Epithelial cell of alveolus of lung (primary cell): ENCODE measurements around the gene NAA80. TPM values are rescaled to one million over a fixed set of nuclear protein-coding genes. Genes with fewer than 3 reads are reported as not detected.

Experiments
- total RNA-seq: library from RNA; depleted of rRNA; stranded (reverse); fragments of >200 nt; gene quantifications from 2 replicates; pipeline ENCODE4 v1.2.1, GENCODE V29; 2015

Gene NAA80
- total RNA-seq = 12.3 and 14.3 TPM in 2 replicates

GRCh38 chr3:50298836-50299637, at the start of gene NAA80, which contains the start of gene HYAL3:
TSS of gene NAA80 (minus strand) at chr3:50299405. CDS start at chr3:50297463, 1,942 bp downstream.
TSS of gene HYAL3 (minus strand) at chr3:50299405. CDS start at chr3:50295602, 3,803 bp downstream.

GRCh38 chr3:50345586-50346234, 46.5 kb upstream of the NAA80 start, which contains the start of gene ZMYND10:
TSS of gene ZMYND10 (minus strand) at chr3:50345732. CDS start at chr3:50345579, 153 bp downstream.

GRCh38 chr3:50340448-50341329, 41.5 kb upstream of the NAA80 start, which contains the start of gene RASSF1:
TSS of gene RASSF1 (minus strand) at chr3:50340836. CDS start at chr3:50340805, 31 bp downstream.

GRCh38 chr3:50327943-50328691, 28.9 kb upstream of the NAA80 start, which contains the start of gene TUSC2:
TSS of gene TUSC2 (minus strand) at chr3:50328223. CDS start at chr3:50328099, 124 bp downstream.

GRCh38 chr3:50322386-50323091, 23.3 kb upstream of the NAA80 start, which contains the start of gene HYAL2:
TSS of gene HYAL2 (minus strand) at chr3:50322745. CDS start at chr3:50320489, 2,256 bp downstream.

GRCh38 chr3:50303013-50303815, 4.0 kb upstream of the NAA80 start, which contains the start of gene HYAL1:
TSS of gene HYAL1 (minus strand) at chr3:50303574. CDS start at chr3:50302956, 618 bp downstream.

GRCh38 chr3:50292159-50293078, 6.8 kb downstream of the NAA80 start, which contains the start of gene IFRD2:
TSS of gene IFRD2 (minus strand) at chr3:50292429. CDS start at chr3:50292274, 155 bp downstream.

GRCh38 chr3:50278880-50279224, 20.4 kb downstream of the NAA80 start, which contains the start of gene LSMEM2:
TSS of gene LSMEM2 (plus strand) at chr3:50279087. CDS start at chr3:50279114, 27 bp downstream.

GRCh38 chr3:50268703-50269451, 30.3 kb downstream of the NAA80 start, which contains the start of gene SEMA3B:
TSS of gene SEMA3B (plus strand) at chr3:50269147. CDS start at chr3:50269241, 94 bp downstream.

Other genes starting within 250 kb of the NAA80 start
- gene RBM5, start 210.5 kb downstream of the NAA80 start, total RNA-seq = 34.4 and 89.8 TPM in 2 replicates
- gene SEMA3F, start 144.1 kb downstream of the NAA80 start, total RNA-seq = 12.4 and 40.2 TPM in 2 replicates
- gene GNAT1, start 107.8 kb downstream of the NAA80 start, total RNA-seq = not detected in 2 replicates
- 0.40 TPM in 1 of 2 replicates, not detected in the other for gene SLC38A3, start 94.1 kb downstream of the NAA80 start, total RNA-seq
- 137 and 271 TPM in 2 replicates for gene GNAI2, start 63.2 kb downstream of the NAA80 start, total RNA-seq
- 3.1 and 26.3 TPM in 2 replicates for gene SEMA3B, start 30.3 kb downstream of the NAA80 start, total RNA-seq
- not detected in 2 replicates for gene LSMEM2, start 20.3 kb downstream of the NAA80 start, total RNA-seq
- 39.0 and 86.2 TPM in 2 replicates for gene IFRD2, start 7.0 kb downstream of the NAA80 start, total RNA-seq
- gene HYAL3, start within 50 bp of the NAA80 start, total RNA-seq = 7.4 and 13.4 TPM in 2 replicates
- 1.3 and 4.5 TPM in 2 replicates for gene HYAL1, start 4.2 kb upstream of the NAA80 start, total RNA-seq
- gene HYAL2, start 23.3 kb upstream of the NAA80 start, total RNA-seq = 68.3 and 88.3 TPM in 2 replicates
- gene TUSC2, start 28.8 kb upstream of the NAA80 start, total RNA-seq = 17.6 and 45.5 TPM in 2 replicates
- gene RASSF1, start 41.4 kb upstream of the NAA80 start, total RNA-seq = 31.2 and 42.7 TPM in 2 replicates
- gene ZMYND10, start 46.3 kb upstream of the NAA80 start, total RNA-seq = 0.48 and 1.4 TPM in 2 replicates
- 15.4 and 16.0 TPM in 2 replicates for gene NPRL2, start 51.4 kb upstream of the NAA80 start, total RNA-seq
- gene CYB561D2, start 51.5 kb upstream of the NAA80 start, total RNA-seq = 29.9 and 33.4 TPM in 2 replicates
- gene TMEM115, start 60.1 kb upstream of the NAA80 start, total RNA-seq = 59.6 and 74.7 TPM in 2 replicates
- gene CACNA2D2, start 204.2 kb upstream of the NAA80 start, total RNA-seq = 0.08 TPM in 1 of 2 replicates, not detected in the other